Ishikawa (cell line): Measurements from ENCODE around the gene PTK6.

Source experiments
- CEBPB ChIP-seq: IDR thresholded peaks from 2 replicates; pipeline ENCODE4 v1.6.1; 2012
- CREB1 ChIP-seq: IDR thresholded peaks from 2 replicates; pipeline ENCODE4 v1.6.1; 2012; ENCODE audit warnings: low read depth
- EP300 ChIP-seq: IDR thresholded peaks from 2 replicates; pipeline ENCODE4 v1.6.1; 2012; ENCODE audit warnings: borderline replicate concordance
- FOXM1 ChIP-seq: IDR thresholded peaks from 2 replicates; pipeline ENCODE4 v1.6.1; 2012; ENCODE audit warnings: low read depth, borderline replicate concordance
- MAX ChIP-seq: IDR thresholded peaks from 2 replicates; pipeline ENCODE4 v1.6.1; 2012
- REST ChIP-seq: IDR thresholded peaks from 2 replicates; pipeline ENCODE4 v1.6.1; 2012; ENCODE audit warnings: low read depth, mild to moderate bottlenecking
- YY1 ChIP-seq: IDR thresholded peaks from 2 replicates; pipeline ENCODE4 v1.6.1; 2012; ENCODE audit warnings: low read depth
- ZBTB7A ChIP-seq: IDR thresholded peaks from 2 replicates; pipeline ENCODE4 v1.6.1; 2012; ENCODE audit warnings: low read depth

- TF ChIP-seq EP300 (no peak), CEBPB (no peak), REST (no peak), YY1 (no peak), FOXM1 (no peak), CREB1 (no peak), ZBTB7A (no peak), MAX (no peak)
These were observed 6.6 kb upstream of the PTK6 start for GRCh38 chr20:63543733-63544132.
